RWPE2 (cell line): ENCODE measurements around the gene ZNF35.
A peak's percentile ranks its signal among the peaks of the same experiment; 100 is the strongest.
"Not testable (repeated sequence)": the region's sequence is repeated elsewhere in the genome, so short reads cannot be mapped to it uniquely, and the experiment has no call there.

Source experiments
- ATAC-seq: fragments of 200-7000 bp; cut with Tn5 transposase; 3 replicates; pipeline ENCODE4 v1.9.1; 2021; ENCODE audit warnings: low read depth
- DNase-seq: peaks from one replicate; pipeline ENCODE4 v3.0.0-alpha.2; 2020; ENCODE audit warnings: low spot score
- H3K27ac ChIP-seq: fragments of 450-650 bp; 2 replicates; pipeline ENCODE4 v1.5.1; 2017; ENCODE audit warnings: mild to moderate bottlenecking; ENCODE audit not compliant: poor library complexity, severe bottlenecking
- H3K27me3 ChIP-seq: fragments of 250-450 bp; sonication (Bioruptor Pico); 2 replicates; pipeline ENCODE4 v1.5.1; 2021; ENCODE audit warnings: mild to moderate bottlenecking, moderate library complexity; ENCODE audit not compliant: insufficient read depth, poor library complexity, severe bottlenecking
- H3K36me3 ChIP-seq: fragments of 250-450 bp; sonication (Bioruptor Pico); 2 replicates; pipeline ENCODE4 v1.5.1; 2020; ENCODE audit warnings: low read depth, mild to moderate bottlenecking, moderate library complexity
- H3K4me1 ChIP-seq: fragments of 250-450 bp; sonication (Bioruptor Pico); 2 replicates; pipeline ENCODE4 v1.5.1; 2021; ENCODE audit warnings: mild to moderate bottlenecking, moderate library complexity; ENCODE audit not compliant: insufficient read depth, poor library complexity, severe bottlenecking
- H3K4me3 ChIP-seq: fragments of 250-450 bp; sonication (Bioruptor Pico); 2 replicates; pipeline ENCODE4 v1.5.1; 2021; ENCODE audit warnings: mild to moderate bottlenecking, moderate library complexity; ENCODE audit not compliant: severe bottlenecking
- H3K9me3 ChIP-seq: fragments of 250-450 bp; sonication (Bioruptor Pico); 2 replicates; pipeline ENCODE4 v1.5.1; 2021; ENCODE audit warnings: mild to moderate bottlenecking, moderate library complexity; ENCODE audit not compliant: severe bottlenecking
- CTCF ChIP-seq: fragments of 450-650 bp; IDR thresholded peaks from one replicate; pipeline ENCODE4 v1.5.1; 2017; ENCODE audit warnings: mild to moderate bottlenecking, moderate library complexity; ENCODE audit not compliant: poor library complexity, severe bottlenecking

The ZNF35 gene

GRCh38 chr3:44665173-44665572 lies 16.6 kb downstream of the ZNF35 start:
- Histone ChIP-seq H3K27me3 (no peaks in the 10 kb centered on the region), H3K36me3 (peaks cover 18% of the 10 kb centered on the region), H3K4me3 (no peak overlapping the region), H3K4me1 (peaks cover 10% of the 10 kb centered on the region), H3K27ac (no peak overlapping the region), H3K9me3 (no peaks in the 10 kb centered on the region)
- ATAC-seq: no peak
- no peak for DNase-seq
- no peak for TF ChIP-seq CTCF

GRCh38 chr3:44666346-44666745 lies 17.8 kb downstream of the ZNF35 start:
- H3K4me3 ChIP-seq: no peak overlapping the region
- DNase-seq (no peak), ATAC-seq (no peak)
- H3K27me3 ChIP-seq: no peaks in the 10 kb centered on the region
- TF ChIP-seq CTCF: no peak
- H3K9me3 ChIP-seq: no peaks in the 10 kb centered on the region
- peaks cover 10% of the 10 kb centered on the region for H3K4me1 ChIP-seq
- H3K36me3 ChIP-seq: peaks cover 6% of the 10 kb centered on the region
- peak overlapping the region; percentile 44 for H3K27ac ChIP-seq

DNA sequence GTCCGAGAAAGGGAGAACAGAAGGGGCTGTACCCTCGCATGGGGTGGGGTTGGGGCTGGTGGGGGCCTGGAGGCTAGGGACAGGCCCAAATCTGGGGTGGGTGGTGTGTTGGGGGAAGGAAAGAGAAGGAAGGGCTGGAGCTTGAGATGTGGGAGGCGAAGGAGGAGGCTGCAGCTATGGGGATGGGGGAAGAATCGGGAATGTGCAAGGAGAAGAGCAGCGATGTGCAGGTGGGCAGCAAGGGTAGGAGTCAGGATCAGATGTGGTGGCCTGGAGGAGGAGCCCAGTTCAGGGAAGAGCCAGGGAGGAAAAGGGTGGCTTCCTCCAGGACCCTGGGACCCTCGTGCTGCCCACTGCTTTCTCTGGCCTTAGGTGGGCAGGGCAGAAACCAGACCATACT lies 21.2 kb downstream of the ZNF35 start:
- TF ChIP-seq CTCF: no peak
- peaks cover 10% of the 10 kb centered on the region for H3K4me1 ChIP-seq
- no peak overlapping the region for H3K27ac ChIP-seq
- H3K4me3 ChIP-seq: no peak overlapping the region
- DNase-seq (no peak), ATAC-seq (no peak)
- H3K9me3 ChIP-seq: no peaks in the 10 kb centered on the region
- H3K27me3 ChIP-seq: no peaks in the 10 kb centered on the region
- 0 out of 2 replicates have a peak, but pooled peaks cover 3% of the 10 kb centered on the region for H3K36me3 ChIP-seq

DNA sequence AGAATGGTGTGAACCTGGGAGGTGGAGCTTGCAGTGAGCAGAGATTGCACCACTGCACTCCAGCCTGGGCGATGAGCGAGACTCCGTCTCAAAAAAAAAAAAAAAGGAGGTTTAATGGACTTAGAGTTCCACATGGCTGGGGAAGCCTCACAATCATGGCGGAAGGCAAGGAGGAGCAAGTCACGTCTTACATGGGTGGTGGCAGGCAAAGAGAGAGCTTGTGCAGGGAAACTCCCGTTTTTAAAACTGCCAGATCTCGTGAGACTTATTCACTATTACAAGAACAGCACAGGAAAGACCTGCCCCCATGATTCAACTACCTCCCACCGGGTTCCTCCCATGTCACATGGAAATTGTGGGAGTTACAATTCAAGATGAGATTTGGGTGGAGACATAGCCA lies 24.9 kb downstream of the ZNF35 start:
- not testable (repeated sequence) for H3K4me1 ChIP-seq, ATAC-seq, DNase-seq

DNA sequence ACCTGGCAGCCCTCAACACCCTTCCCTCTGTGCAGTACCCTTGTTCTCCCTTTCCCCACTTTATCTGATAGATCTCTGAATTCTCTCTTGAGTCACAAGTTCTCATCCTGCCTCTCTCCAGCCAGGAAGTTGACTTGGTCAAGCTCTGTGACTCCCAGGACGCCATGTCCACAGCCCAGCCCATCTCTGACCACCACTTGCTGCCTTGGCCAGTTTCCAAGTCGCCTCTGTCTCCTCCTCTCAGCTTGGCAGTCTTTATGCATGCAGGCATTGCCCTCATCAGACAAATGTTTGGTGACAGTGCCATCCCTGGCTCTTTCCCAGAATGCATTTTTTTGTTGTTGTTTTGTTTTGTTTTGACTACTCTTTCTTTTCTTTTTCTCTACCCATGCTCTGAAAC lies 25.7 kb downstream of the ZNF35 start:
- H3K27me3 ChIP-seq: no peaks in the 10 kb centered on the region
- no peaks in the 10 kb centered on the region for H3K4me1 ChIP-seq
- H3K9me3 ChIP-seq: no peaks in the 10 kb centered on the region
- H3K27ac ChIP-seq: no peak overlapping the region
- no peak overlapping the region for H3K4me3 ChIP-seq
- TF ChIP-seq CTCF: no peak
- ATAC-seq: no peak
- no peaks in the 10 kb centered on the region for H3K36me3 ChIP-seq
- no peak for DNase-seq

More for the DNA sequence above, 24.9 kb downstream of the ZNF35 start:
- H3K9me3 ChIP-seq, H3K27ac ChIP-seq, H3K4me3 ChIP-seq, H3K36me3 ChIP-seq, H3K27me3 ChIP-seq: not testable (repeated sequence)
